ENCODE measurements around the gene HTT-AS. TPM values are rescaled to one million over a fixed set of nuclear protein-coding genes. Genes with fewer than 3 reads are reported as not detected.
A peak's percentile ranks its signal among the peaks of the same experiment; 100 is the strongest.
"Not testable (repeated sequence)": the region's sequence is repeated elsewhere in the genome, so short reads cannot be mapped to it uniquely, and the experiment has no call there.

The HTT-AS gene
- total RNA-seq, 1 donor, result not detected

DNA sequence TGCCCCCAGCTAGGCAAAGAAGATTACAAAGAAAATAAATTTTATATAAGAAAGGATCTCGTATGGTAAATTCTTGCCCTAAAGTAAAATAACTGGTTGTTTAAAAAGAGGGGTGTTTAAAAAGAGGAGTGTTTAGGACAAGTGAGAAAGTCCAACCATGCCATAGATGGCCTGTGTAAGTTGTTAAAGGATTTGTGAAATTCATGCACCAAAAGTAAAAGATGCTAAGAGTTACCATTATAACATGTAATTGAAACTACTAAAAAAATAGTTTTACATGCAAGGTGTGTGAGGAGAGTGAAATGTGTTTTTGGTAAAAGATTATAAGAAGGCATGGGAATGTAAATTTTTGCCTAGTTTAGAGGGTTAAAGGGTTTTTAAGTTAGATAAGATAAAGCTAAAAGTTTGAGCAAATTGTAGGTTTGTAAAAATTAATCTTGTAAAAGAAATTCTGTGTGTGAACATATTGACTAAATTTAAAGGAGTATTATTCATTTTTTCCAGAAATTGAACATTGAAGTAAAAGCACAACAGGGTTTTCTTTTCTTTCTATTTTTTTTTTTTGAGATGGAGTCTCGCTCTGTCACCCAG is 20.1 kb downstream of the HTT-AS start:
- no peak for DNase-seq (ENCODE audit: low read depth in 2 of 3, low spot score in 2 of 3)

DNA sequence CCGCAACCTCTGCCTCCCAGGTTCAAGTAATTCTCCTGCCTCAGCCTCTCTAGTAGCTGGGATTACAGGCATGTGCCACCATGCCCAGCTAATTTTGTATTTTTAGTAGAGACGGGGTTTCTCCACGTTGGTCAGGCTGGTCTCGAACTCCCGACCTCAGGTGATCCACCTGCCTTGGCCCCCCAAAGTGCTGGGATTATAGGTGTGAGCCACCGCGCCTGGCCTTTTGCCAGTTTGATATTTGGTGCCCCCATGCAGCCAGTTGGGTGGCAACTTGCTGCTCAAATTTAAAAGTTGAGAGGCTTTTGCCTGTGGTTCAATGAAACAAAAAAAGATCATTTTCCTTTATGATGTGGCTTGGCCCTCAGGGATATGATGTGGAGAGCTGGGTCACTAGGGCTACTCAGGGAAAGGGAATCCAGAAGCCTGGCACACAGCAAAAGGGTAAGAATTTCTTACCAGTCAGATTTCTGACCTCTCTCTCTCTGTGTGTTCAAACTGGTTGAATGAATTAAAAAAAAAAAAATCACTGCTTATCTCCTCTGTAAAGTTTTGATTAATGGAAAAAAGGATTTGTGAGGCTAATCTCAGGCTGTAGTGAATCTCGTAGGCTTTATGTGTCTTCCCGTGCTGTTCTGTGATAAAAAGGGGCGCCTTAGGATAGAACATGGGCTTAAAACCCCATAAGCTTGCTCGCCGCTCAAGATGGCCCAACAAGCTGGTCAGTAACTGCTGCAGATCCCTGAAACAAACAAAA is 23.0 kb downstream of the HTT-AS start:
- DNase-seq (ENCODE audit: low read depth in 2 of 3, low spot score in 2 of 3), result not testable (repeated sequence)

DNA sequence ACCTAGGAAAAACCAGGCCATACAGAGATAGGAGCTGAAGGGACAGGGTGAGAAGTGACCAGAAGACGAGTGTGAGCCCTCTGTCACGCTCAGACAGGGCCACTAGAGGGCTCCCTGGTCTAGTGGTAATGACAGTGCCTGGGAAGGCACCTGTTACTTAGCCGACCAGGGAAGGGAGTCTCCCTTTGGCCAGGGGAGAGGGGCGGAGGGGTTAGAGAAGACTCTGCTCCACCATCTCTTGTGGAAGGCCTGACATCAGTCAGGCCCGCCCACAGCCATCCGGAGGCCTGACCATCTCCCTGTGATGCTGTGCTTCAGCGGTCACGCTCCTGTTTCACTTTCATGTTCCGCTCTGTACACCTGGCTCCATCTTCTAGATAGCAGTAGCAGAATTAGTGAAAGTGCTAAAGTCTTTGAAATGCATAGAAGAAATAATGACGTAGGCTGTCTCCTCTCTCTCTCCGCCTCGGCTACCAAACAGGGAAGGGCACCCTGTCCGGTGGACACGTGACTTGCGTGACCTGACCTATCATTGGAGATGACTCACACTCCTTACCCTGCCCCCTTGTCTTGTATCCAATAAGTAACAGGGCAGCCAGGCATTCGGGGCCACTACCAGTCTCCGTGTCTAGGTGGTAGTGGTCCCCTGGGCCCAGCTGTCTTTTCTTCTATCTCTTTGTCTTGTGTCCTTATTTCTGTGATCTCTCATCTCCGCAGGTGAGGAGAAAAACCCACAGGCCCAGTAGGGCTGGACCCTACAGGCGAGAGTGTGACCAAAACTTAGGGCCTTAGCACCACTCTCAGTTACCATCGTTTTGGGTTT is 26.7 kb downstream of the HTT-AS start:
- peak; percentile 47 to 75 (median 68) for DNase-seq (ENCODE audit: low read depth in 2 of 3, low spot score in 2 of 3)

DNA sequence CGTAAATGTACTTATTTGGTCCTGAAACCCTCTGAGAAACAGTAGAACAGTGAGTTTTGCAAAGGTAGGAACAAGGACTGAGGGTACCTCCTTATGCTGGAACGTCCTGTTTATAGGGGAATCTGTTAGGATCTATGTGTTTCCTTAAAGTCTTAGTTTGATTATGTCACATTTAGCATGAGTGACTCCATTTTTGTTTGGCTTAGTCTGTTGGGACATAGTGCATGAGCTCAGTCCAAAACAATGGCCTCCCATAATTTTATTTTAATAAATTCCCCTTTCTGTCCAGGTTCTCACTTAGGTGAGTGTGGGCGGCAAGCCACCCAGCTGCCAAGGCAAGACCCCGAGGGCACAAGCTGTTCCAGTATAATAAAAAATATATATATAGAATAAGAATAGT is 27.7 kb downstream of the HTT-AS start:
- no peak for DNase-seq (ENCODE audit: low read depth in 2 of 3, low spot score in 2 of 3)

DNA sequence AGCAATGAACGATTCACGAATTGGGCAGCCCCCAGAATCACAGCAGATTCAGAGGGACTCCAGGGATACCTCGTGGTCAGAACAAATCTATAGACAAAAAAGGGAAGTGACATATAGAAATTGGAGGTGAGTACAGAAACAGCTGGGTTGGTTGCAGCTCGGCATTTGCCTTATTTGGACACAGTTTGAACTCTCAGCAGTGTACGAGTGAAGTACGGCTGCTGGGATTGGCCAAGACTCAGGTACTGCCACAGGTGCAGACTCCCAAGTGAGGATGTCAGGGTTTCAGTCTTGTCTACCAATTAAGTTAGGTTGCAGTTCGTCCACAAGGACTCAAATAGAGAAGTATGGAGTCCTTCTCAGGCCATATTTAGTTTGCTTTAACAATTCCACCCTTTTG is 28.2 kb downstream of the HTT-AS start:
- DNase-seq (ENCODE audit: low read depth in 2 of 3, low spot score in 2 of 3), result no peak

DNA sequence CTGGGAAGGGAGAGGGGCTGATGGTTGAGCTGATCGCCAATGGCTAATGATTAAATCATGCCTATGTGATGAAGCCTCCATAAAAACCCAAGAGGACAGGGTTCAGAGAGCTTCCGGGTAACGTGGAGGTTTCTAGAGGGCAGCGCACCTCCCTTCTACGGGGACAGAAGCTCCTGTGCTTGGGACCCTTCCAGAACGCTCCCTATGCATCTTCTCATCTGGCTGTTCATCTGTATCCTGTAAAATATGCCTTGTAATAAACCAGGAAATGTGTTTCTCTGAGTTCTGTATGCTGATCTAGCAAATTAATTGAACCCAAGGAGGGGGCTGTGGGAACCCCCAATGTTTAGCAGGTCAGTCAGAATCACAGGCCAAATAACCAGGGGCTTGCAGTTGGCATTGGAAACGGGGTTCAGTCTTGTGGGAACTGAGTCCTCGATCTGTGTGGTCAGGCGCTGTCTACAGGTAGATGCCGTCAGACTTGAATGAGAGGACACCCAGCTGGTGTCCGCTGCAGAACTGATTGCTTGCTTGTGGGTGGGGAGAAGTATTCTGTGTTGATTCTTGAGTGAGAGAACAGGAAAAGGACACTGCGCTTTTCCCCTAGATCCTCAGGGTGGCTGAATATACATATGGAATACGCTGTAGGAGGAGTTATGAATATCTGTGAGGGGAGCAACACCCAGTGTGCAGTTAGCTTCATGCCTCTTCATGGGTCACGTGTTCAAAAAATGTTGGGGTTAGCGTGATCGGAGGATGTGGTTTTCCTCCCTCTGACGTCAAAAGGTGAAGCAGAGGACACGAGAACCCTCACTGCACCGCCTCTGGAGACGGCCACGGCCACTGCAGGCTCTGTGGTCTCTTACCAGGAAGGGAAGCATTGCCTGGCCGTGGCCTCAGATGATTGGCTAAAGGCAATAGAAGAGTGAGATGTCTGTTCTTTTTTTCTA is 29.2 kb downstream of the HTT-AS start:
- peak; percentile 54 to 94 (median 90) for DNase-seq (ENCODE audit: low read depth in 2 of 3, low spot score in 2 of 3)

DNA sequence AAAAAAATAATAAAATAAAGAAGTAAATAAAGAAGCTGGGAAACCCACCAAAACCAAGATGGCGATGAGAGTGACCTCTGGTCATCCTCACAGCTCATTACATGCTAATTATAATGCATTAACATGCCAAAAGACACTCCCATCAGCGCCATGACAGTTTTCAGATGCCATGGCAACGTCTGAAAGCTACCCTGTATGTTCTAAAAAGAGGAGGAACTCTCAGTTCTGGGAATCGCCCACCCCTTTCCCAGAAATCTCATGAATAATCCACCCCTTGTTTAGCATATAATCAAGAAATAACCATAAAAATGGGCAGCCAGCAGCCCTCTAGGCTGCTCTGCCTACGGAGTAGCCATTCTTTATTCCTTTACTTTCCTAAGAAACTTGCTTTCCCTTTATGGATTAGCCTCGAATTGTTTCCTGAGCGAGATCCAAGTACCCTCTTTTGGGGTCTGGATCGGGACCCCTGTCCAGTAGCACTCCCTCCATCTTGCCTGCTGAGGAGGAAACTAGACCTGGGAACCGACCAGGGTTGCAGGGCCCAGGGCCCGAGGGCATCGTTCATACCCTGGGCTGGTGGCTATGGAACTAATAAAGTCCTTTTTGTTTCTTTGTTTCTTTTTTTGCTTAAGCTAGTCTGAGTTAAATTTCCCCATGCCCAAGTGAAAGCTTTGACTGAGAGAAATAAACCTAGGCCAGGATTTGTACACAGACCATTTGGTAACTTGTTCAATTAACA is 30.9 kb downstream of the HTT-AS start:
- DNase-seq (ENCODE audit: low read depth in 2 of 3, low spot score in 2 of 3), result no peak

DNA sequence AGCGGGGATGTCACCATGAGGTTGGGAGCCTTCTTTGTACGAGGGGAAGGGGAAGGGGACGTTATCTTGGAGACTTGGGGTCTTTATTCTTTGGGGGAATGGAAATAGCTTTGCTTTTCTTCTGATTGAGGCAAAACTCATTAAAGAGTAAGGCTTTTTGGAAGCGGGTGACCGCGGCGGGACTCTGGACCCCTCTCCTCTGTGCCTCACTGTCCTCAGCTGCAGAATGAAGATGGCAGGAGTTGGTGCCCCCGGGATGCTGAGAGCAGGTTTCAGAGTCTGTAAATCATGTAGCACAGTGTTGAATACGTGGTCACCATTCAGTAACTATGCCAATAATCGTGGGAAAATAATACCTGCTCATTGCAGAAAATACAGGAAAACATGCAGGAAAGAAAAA is 32.1 kb downstream of the HTT-AS start:
- no peak for DNase-seq (ENCODE audit: low read depth in 2 of 3, low spot score in 2 of 3)

DNA sequence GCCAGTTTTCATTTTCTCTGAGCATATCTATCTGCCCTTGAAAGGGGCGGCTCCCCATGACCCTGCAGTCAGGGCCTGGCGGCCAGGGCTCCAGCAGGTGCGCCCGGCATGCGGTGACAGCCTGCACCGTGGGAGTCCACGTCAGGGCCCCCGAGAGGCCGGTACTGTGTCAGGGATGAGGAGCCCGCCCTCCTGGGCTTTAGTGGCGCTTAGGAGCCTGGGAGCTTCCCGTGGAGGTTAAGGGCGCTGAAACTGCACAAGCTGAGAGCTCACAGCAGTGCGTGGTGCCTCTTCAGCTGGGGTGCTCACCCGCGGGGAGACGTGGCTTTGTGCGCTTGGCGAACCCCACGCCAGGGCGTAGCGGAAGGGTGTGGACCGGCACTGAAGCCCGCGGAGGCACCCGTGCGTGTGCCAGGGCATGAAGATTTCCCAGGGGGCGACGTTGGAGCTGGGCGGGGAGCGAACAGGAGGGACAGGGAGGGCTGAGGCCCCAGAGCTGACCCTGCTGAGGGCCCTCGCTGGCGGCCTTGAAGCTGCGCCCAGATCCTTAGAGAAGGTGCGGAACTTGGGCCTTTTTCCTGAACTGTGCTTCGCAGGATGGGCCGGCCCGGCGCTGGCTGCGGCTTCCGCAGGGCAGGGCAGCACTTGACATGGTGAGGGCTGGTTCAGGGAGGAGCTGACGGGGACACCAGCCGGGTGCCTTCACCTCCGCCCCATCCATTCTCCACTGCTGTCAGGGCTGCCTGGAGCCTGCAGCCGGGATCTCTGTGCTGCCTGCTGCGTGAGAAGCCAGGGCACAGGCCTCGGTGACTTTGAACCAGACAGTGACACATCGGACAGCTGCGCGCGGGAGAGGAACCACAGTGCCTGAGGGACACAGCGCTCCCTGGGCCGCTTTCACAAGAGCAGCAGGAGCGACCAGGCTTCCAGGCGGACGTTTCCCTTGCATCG is 32.9 kb downstream of the HTT-AS start:
- peak in 2 of 3 donors; percentile 36 to 66 for DNase-seq (ENCODE audit: low read depth in 2 of 3, low spot score in 2 of 3)

DNA sequence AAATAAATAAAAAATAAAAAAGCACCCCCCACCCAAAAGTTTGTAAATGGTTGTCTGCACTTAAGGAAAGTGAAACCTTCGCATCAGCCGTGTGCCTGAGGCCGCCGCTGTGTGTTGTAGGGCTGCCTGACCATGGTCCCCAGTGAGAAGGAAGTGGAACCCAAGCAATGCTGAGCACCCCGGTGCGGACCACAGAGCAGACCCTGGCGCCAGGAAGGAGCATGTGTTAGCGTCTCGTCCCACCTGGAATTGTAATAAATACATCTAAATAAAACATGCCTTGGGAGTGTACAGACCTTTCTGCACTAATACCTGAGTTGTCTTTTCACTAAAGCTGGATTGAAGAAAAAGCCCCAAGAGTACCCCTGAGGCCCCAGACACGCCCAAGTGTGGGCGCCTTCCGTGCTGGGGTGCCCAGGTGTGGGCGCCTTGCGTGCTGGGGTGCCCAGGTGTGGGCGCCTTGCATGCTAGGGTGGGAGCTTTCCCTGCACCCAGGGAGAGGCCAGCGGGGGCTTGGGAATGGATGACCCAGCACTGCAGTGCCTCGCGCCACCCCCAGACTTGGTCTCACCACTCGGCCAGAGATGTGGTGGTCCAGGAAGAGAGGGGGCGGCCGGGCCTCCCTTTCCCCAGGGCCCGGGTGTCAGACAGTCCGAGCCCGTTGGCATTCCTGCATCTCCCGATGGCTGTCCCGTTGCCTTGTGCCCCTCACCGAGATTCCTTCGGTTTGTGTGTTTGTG is 33.7 kb downstream of the HTT-AS start:
- no peak for DNase-seq (ENCODE audit: low read depth in 2 of 3, low spot score in 2 of 3)

DNA sequence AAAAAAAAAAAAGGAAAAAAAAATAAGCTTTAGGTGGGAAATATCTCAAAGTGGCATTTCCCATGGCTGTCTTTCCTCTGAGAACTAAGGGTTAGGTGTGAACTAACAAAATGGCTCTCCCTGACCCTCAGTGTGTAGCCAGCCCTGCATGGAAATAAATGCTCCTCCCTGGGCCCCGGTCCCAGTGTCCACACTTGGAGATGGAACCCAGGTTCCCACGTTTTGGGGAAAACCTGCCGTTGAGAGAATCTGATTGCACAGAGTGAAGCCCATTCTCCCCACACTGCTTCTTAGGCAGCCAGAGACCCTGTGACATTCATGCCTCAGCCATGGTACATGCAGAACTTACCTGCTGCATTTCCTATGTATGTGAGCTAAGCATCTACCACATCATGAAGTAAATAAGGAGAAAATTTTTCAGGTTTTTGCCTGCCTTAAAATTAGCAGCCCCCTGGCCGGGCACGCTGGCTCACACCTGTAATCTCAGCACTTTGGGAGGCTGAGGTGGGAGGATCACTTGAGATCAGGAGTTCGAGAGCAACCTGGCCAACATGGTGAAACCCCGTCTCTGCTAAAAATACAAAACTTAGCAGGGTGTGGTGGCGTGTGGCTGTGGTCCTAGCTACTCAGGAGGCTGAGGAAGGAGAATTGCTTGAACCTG is 34.5 kb downstream of the HTT-AS start:
- DNase-seq (ENCODE audit: low read depth in 2 of 3, low spot score in 2 of 3), result no peak

DNA sequence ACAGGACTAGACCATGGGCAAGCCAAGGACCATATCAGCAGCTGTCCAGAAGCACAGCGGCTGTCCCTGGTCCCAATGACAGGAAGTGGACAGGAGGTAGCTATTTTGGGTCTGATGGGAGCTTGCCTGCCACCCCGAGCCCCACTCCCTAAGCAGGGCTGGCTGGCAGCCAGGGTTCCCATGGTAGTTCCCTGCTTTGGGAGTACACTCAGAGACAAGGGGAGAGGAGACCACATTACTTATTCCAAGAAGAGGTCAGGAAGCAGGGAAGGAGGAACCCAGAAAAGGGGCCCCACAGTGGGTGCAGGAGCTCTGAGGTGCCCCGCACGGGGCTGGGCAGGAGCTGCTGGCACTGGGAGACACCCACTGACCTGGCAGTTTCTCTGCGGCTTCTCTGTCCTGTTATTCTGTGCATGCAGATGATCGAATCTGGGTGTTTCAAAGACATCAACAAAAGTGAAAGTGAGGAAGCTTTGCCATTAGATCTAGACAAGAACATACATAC is 36.3 kb downstream of the HTT-AS start:
- peak in 2 of 3 donors; percentile 37 to 60 for DNase-seq (ENCODE audit: low read depth in 2 of 3, low spot score in 2 of 3)

DNA sequence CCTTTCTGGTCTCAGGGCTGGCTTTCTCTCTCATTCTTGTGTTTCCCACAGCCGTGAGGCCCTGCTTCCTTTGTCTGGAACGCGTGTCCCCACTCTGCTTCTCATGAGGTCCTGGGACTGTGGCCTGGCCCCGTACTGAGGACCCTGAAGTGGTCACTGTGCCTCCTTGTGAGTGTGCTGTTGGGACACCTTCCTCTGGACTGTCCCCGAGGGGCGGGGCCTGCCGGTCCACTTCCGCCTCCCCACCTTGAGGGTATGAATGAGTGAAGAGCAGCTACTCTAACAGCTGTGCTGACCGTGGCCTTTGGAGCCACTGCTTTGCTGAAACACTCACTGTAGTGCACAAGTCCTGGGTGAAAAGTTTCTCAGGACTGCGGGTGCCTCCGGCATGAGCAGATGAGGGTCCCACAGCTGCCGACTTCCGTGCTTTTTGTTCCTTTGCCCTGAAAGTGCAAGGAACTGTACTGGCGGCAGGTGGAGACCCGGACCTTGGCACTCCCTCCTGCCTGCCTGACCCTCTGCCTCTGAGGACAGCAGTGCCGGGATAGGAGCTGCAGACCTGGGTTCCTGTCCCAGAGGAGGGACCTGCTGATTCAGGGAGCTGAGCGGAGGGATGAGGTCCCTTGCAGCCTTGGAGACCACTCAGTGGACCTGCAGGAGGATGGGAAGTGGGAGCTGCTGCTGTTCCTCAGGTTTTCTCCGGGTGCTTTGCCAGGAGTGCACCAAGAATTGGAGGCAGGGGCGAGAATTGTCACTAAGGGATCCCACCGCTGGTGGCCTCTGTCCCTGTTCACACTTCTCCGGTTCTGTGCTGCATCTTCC is 38.0 kb downstream of the HTT-AS start:
- DNase-seq (ENCODE audit: low read depth in 2 of 3, low spot score in 2 of 3), result no peak

DNA sequence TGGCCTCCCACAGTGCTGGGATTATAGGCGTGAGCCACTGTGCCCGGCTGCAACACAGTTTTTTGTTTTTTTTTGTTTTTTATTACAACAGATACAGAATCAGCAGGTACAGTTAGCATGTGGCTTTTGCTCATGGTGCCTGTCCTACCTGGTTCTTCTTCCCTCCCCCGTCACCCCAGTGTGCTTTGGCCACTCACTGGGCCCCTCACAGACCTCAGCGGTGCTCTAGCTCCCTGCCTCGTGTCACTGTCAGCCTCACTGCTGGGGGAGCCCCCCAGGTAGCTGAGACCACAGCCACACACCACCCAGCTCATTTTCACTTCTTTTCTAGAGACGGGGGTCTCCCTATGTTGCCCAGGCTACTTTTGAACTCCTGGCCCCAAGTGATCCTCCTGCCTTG is 38.7 kb downstream of the HTT-AS start:
- DNase-seq (ENCODE audit: low read depth in 2 of 3, low spot score in 2 of 3), result no peak

DNA sequence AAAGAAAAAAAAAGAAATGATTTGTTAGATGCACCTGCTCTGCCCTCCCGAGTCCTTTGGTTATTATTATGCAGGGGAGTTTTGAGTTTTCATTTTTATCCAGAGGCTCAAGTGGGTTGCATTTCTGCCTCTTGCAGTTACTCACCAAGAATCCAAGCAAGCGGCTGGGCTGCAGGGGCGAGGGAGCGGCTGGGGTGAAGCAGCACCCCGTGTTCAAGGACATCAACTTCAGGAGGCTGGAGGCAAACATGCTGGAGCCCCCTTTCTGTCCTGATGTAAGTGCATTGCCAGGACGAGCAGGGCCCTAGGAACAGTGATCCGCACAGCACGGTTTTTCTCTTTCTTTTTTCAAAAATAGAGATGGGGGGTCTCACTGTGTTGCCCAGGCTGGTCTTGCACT is 39.1 kb downstream of the HTT-AS start:
- DNase-seq (ENCODE audit: low read depth in 2 of 3, low spot score in 2 of 3), result no peak

DNA sequence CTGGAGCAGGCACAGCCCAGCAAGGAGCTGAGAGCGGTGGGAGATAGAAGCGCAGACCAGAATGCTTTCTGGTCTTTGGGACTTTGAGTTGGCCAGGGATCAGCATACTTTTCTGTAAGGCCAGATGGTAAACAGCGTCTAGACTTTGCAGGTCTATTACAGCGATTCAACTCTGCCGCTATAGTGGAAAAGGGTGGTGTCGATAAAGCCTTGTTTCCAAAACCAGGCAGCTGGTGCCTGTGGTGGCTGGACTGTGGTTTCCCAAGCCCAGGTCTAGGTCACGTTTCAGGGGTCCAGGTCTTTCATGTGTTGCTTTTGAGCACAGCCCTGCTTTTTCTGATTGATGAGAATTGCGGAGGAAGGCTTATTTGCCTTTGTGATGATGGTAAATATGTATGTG is 40.1 kb downstream of the HTT-AS start:
- DNase-seq (ENCODE audit: low read depth in 2 of 3, low spot score in 2 of 3), result no peak

Data from hematopoietic multipotent progenitor cell (in vitro differentiated cells).